Stimulated activated naive CD8-positive, alpha-beta T cell treated with anti-CD3 and anti-CD28 coated beads, Interleukin-15, Interleukin-2, amounts not matched to agents 100 ng/mL and 50 ng/mL, for 24 hours (primary cell): ENCODE data around the gene C22orf42.

Experiments
- H3K27ac Mint-ChIP-seq: one replicate; pipeline ENCODE4 v1.8.0; 2021; ENCODE audit warnings: mild to moderate bottlenecking, mixed read lengths
- H3K27me3 Mint-ChIP-seq: one replicate; pipeline ENCODE4 v1.8.0; 2021; ENCODE audit warnings: mixed read lengths
- H3K36me3 Mint-ChIP-seq: one replicate; pipeline ENCODE4 v1.8.0; 2021; ENCODE audit warnings: low read depth, mixed read lengths
- H3K4me1 Mint-ChIP-seq: one replicate; pipeline ENCODE4 v1.8.0; 2021; ENCODE audit warnings: low read depth, mixed read lengths
- H3K4me3 Mint-ChIP-seq: one replicate; pipeline ENCODE4 v1.8.0; 2021; ENCODE audit warnings: mild to moderate bottlenecking, mixed read lengths
- H3K9me3 Mint-ChIP-seq: one replicate; pipeline ENCODE4 v1.8.0; 2021; ENCODE audit warnings: mixed read lengths

Gene C22orf42

GRCh38 chr22:32127904-32128303 is 31.2 kb downstream of the C22orf42 start:
- H3K4me3 Mint-ChIP-seq: no peak overlapping the region

GRCh38 chr22:32123657-32124056 is 35.4 kb downstream of the C22orf42 start:
- H3K27ac Mint-ChIP-seq: no peak overlapping the region
- no peak overlapping the region for H3K4me3 Mint-ChIP-seq
- peaks cover 5% of the 10 kb centered on the region for H3K4me1 Mint-ChIP-seq
- no peaks in the 10 kb centered on the region for H3K27me3 Mint-ChIP-seq
- H3K36me3 Mint-ChIP-seq: no peaks in the 10 kb centered on the region
- H3K9me3 Mint-ChIP-seq: no peaks in the 10 kb centered on the region

More at GRCh38 chr22:32127904-32128303, 31.2 kb downstream of the C22orf42 start:
- H3K27me3 Mint-ChIP-seq: no peaks in the 10 kb centered on the region
- no peak overlapping the region for H3K27ac Mint-ChIP-seq
- H3K9me3 Mint-ChIP-seq: no peaks in the 10 kb centered on the region
- H3K4me1 Mint-ChIP-seq: peaks cover 5% of the 10 kb centered on the region
- H3K36me3 Mint-ChIP-seq: no peaks in the 10 kb centered on the region

GRCh38 chr22:32122899-32123298 is 36.2 kb downstream of the C22orf42 start:
- Mint-ChIP-seq H3K9me3 (no peaks in the 10 kb centered on the region), H3K4me3 (no peak overlapping the region), H3K27me3 (no peaks in the 10 kb centered on the region), H3K27ac (no peak overlapping the region), H3K36me3 (no peaks in the 10 kb centered on the region), H3K4me1 (peaks cover 5% of the 10 kb centered on the region)

GRCh38 chr22:32120603-32121002 is 38.5 kb downstream of the C22orf42 start:
- Mint-ChIP-seq H3K27ac (no peak overlapping the region), H3K4me3 (no peak overlapping the region)

GRCh38 chr22:32119568-32120235 is 39.4 kb downstream of the C22orf42 start:
- no peak overlapping the region for H3K4me3 Mint-ChIP-seq
- H3K36me3 Mint-ChIP-seq: no peaks in the 10 kb centered on the region
- peaks cover 5% of the 10 kb centered on the region for H3K27me3 Mint-ChIP-seq
- H3K27ac Mint-ChIP-seq: no peak overlapping the region
- no peaks in the 10 kb centered on the region for H3K9me3 Mint-ChIP-seq
- no peaks in the 10 kb centered on the region for H3K4me1 Mint-ChIP-seq

More at GRCh38 chr22:32120603-32121002, 38.5 kb downstream of the C22orf42 start:
- H3K4me1 Mint-ChIP-seq: peaks cover 5% of the 10 kb centered on the region
- no peaks in the 10 kb centered on the region for H3K27me3 Mint-ChIP-seq
- H3K36me3 Mint-ChIP-seq: no peaks in the 10 kb centered on the region
- no peaks in the 10 kb centered on the region for H3K9me3 Mint-ChIP-seq

GRCh38 chr22:32112380-32112779 is 46.7 kb downstream of the C22orf42 start:
- Mint-ChIP-seq H3K27me3 (peaks cover 29% of the 10 kb centered on the region), H3K36me3 (no peaks in the 10 kb centered on the region), H3K27ac (no peak overlapping the region), H3K4me1 (no peaks in the 10 kb centered on the region), H3K4me3 (no peak overlapping the region), H3K9me3 (no peaks in the 10 kb centered on the region)

- no peak overlapping the region for H3K4me3 Mint-ChIP-seq
- no peak overlapping the region for H3K27ac Mint-ChIP-seq
- no peaks in the 10 kb centered on the region for H3K4me1 Mint-ChIP-seq
- H3K36me3 Mint-ChIP-seq: no peaks in the 10 kb centered on the region
- H3K9me3 Mint-ChIP-seq: no peaks in the 10 kb centered on the region
- peaks cover 30% of the 10 kb centered on the region for H3K27me3 Mint-ChIP-seq
Measured at GRCh38 chr22:32106930-32107329, 52.2 kb downstream of the C22orf42 start.

GRCh38 chr22:32103658-32104315 is 55.3 kb downstream of the C22orf42 start:
- no peak overlapping the region for H3K4me3 Mint-ChIP-seq
- no peak overlapping the region for H3K27ac Mint-ChIP-seq
- peaks cover 7% of the 10 kb centered on the region for H3K27me3 Mint-ChIP-seq
- no peaks in the 10 kb centered on the region for H3K4me1 Mint-ChIP-seq
- no peaks in the 10 kb centered on the region for H3K36me3 Mint-ChIP-seq
- H3K9me3 Mint-ChIP-seq: no peaks in the 10 kb centered on the region

GRCh38 chr22:32100711-32101110 is 58.4 kb downstream of the C22orf42 start:
- peaks cover 5% of the 10 kb centered on the region for H3K27me3 Mint-ChIP-seq

More at GRCh38 chr22:32100711-32101110, 58.4 kb downstream of the C22orf42 start:
- Mint-ChIP-seq H3K4me3 (no peak overlapping the region), H3K27ac (no peak overlapping the region), H3K9me3 (no peaks in the 10 kb centered on the region), H3K36me3 (no peaks in the 10 kb centered on the region), H3K4me1 (no peaks in the 10 kb centered on the region)
